GM12892 (cell line): ENCODE measurements around the gene LRPAP1.

Source experiments
- POLR2A ChIP-seq: IDR thresholded peaks from 2 replicates; pipeline ENCODE4 v1.6.1; 2011; ENCODE audit warnings: low read depth, low read length, control low read depth
- POLR2AphosphoS5 ChIP-seq: IDR thresholded peaks from 2 replicates; pipeline ENCODE4 v1.6.1; 2011; ENCODE audit warnings: low read depth, low read length, control low read depth

- TF ChIP-seq POLR2A, result no peak
- TF ChIP-seq POLR2AphosphoS5, result no peak
Measured at GRCh38 chr4:3526456-3526855, 5.8 kb downstream of the LRPAP1 start.
